ENCODE data around the gene STX5. TPM values are rescaled to one million over a fixed set of nuclear protein-coding genes. Genes with fewer than 3 reads are reported as not detected.
"Not testable (repeated sequence)": the region's sequence is repeated elsewhere in the genome, so short reads cannot be mapped to it uniquely, and the experiment has no call there.

The STX5 gene
- total RNA-seq, 2 donors from 2014 or later, result 103 to 119 TPM

DNA sequence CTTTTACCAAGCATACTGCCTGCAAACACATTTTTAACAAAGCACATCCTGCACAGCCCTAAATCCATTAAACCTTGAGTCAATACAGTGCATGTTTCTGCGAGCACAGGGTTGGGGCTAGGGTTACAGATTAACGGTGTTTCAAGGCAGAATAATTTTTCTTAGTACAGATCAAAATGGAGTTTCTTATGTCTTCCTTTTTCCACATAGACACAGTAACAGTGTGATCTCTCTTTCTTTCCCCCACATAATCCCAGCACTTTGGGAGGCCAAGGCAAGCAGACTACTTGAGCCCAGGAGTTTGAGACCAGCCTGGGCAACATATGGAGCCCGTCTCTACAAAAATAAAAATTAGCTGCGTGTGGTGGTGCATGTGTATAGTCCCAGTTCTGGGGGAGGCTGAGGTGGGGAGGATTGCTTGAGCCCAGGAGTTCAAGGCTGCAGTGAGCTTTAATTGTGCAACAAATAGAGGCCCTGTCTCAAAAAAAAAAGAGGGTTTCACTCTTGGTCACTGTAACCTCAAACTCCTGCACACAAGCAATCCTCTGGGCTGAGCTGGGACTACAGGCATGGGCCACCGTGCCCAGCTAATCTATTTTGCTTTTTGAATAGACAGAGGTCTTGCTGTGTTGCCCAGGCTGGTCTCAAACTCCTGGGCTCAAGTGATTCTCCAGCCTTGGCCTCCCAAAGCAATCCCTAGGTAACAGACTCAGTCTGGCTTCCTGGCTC is 29.1 kb upstream of the STX5 start:
- Mint-ChIP-seq H3K27me3 (no peaks in the 10 kb centered on the region), H3K4me3 (no peak overlapping the region), H3K27ac (peak overlapping the region; percentile 37), H3K36me3 (ENCODE audit: low read depth) (no peaks in the 10 kb centered on the region), H3K4me1 (peaks cover 17% of the 10 kb centered on the region)
- DNase-seq (no peak), ATAC-seq (no peak)
- H3K9me3 ChIP-seq (ENCODE audit: control insufficient read depth, low read length, poor library complexity, severe bottlenecking), result no peaks in the 10 kb centered on the region

GRCh38 chr11:62859281-62859703 is 27.4 kb upstream of the STX5 start:
- H3K27me3 Mint-ChIP-seq; ATAC-seq; H3K9me3 ChIP-seq (ENCODE audit: control insufficient read depth, low read length, poor library complexity, severe bottlenecking); H3K36me3 Mint-ChIP-seq (ENCODE audit: low read depth); DNase-seq; H3K4me3 Mint-ChIP-seq: not testable (repeated sequence)
- H3K27ac Mint-ChIP-seq, result peak overlapping the region; percentile 34
- H3K4me1 Mint-ChIP-seq, result peaks cover 33% of the 10 kb centered on the region

GRCh38 chr11:62858201-62858600 is 26.4 kb upstream of the STX5 start:
- ATAC-seq (no peak), DNase-seq (no peak)
- Mint-ChIP-seq H3K4me1 (peaks cover 43% of the 10 kb centered on the region), H3K27ac (peak overlapping the region; percentile 14), H3K36me3 (ENCODE audit: low read depth) (peaks cover 5% of the 10 kb centered on the region), H3K27me3 (no peaks in the 10 kb centered on the region), H3K4me3 (peak overlapping the region; percentile 25)
- no peaks in the 10 kb centered on the region for H3K9me3 ChIP-seq (ENCODE audit: control insufficient read depth, low read length, poor library complexity, severe bottlenecking)

- Mint-ChIP-seq H3K36me3 (ENCODE audit: low read depth) (peaks cover 5% of the 10 kb centered on the region), H3K27ac (peak overlapping the region; percentile 14), H3K4me3 (peak overlapping the region; percentile 53), H3K4me1 (peaks cover 47% of the 10 kb centered on the region), H3K27me3 (no peaks in the 10 kb centered on the region)
- no peaks in the 10 kb centered on the region for H3K9me3 ChIP-seq (ENCODE audit: control insufficient read depth, low read length, poor library complexity, severe bottlenecking)
- no peak for ATAC-seq
- no peak for DNase-seq
These were observed 25.7 kb upstream of the STX5 start for GRCh38 chr11:62857541-62857982.

DNA sequence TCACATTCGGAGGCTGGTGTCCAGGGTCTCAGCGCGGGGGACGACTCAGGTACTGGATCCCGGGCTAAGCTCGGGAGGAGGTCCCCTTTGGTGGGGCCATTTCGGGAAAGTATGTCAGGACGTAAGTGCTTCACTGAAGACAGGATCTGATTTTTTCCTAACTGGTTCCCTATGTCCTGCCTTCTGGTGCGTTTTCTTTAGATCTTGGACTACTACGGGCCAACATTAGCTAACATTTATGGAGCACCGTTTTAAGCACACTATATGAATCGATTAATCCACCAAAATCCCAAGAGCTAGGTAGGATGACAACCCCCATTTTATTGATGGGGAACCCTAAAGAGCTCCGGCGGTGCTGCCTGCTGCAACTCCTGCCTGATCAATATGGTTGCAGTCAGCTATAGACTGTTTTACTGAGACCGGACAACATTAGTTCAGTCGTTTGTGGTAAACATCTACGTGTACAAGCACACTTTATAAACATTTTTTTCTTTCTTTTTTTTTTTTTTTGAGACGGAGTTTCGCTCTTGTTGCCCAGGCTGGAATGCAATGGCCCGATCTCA is 24.6 kb upstream of the STX5 start:
- H3K4me1 Mint-ChIP-seq, result peaks cover 52% of the 10 kb centered on the region
- peaks cover 8% of the 10 kb centered on the region for H3K36me3 Mint-ChIP-seq (ENCODE audit: low read depth)

GRCh38 chr11:62855571-62856332 is 23.9 kb upstream of the STX5 start:
- no peaks in the 10 kb centered on the region for H3K9me3 ChIP-seq (ENCODE audit: control insufficient read depth, low read length, poor library complexity, severe bottlenecking)
- ATAC-seq, result peak; percentile 90
- peak overlapping the region; percentile 98 for H3K27ac Mint-ChIP-seq
- peaks cover 8% of the 10 kb centered on the region for H3K36me3 Mint-ChIP-seq (ENCODE audit: low read depth)
- DNase-seq, result peak; percentile 94 to 98 (median 97)
- H3K4me1 Mint-ChIP-seq, result peaks cover 57% of the 10 kb centered on the region
- H3K4me3 Mint-ChIP-seq, result peak overlapping the region; percentile 95
- no peaks in the 10 kb centered on the region for H3K27me3 Mint-ChIP-seq

More for the DNA sequence above, 24.6 kb upstream of the STX5 start:
- Mint-ChIP-seq H3K27ac (peak overlapping the region; percentile 98), H3K4me3 (peak overlapping the region; percentile 95), H3K27me3 (no peaks in the 10 kb centered on the region)
- ATAC-seq (peak; percentile 15), DNase-seq (no peak)
- no peaks in the 10 kb centered on the region for H3K9me3 ChIP-seq (ENCODE audit: control insufficient read depth, low read length, poor library complexity, severe bottlenecking)

DNA sequence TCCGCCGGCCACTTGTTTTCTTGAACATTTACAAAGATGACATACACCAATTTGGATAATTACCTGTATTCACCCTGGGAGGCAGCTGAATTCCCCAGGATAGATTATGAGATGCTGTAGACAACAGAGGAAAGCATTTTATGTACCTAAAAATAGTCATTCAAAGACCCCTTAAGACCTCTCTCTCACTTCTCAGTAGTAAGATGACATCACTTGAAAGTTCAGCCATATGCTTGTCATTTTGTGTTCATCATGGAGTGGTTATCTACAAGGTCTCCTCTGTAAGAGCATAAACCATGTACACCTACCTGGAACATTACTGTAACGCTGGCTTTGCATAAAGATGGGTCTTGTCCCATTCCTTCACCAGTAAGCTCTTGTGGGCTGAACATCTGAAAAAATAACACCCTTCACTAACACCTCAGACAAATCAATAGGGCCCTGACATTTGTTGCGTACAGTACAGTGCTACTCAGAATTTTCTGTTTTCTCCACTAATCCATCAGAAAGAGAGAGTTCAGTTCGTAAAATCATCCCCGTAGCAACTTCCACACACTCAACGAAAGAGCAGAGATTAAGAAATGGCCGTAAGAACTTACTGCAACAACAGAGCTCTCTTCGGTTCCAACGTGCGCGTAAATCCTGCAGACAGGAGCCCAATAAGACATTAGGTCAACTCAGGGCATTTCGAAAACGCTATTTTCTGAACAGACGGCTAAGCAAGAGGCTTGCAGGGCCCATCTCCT is 23.1 kb upstream of the STX5 start:
- H3K27me3 Mint-ChIP-seq, result no peaks in the 10 kb centered on the region
- H3K4me1 Mint-ChIP-seq, result peaks cover 57% of the 10 kb centered on the region
- peaks cover 8% of the 10 kb centered on the region for H3K36me3 Mint-ChIP-seq (ENCODE audit: low read depth)
- DNase-seq (no peak), ATAC-seq (no peak)
- peak overlapping the region; percentile 95 for H3K4me3 Mint-ChIP-seq
- H3K9me3 ChIP-seq (ENCODE audit: control insufficient read depth, low read length, poor library complexity, severe bottlenecking), result no peaks in the 10 kb centered on the region
- peak overlapping the region; percentile 98 for H3K27ac Mint-ChIP-seq

GRCh38 chr11:62854013-62854824 is 22.4 kb upstream of the STX5 start:
- peaks cover 8% of the 10 kb centered on the region for H3K36me3 Mint-ChIP-seq (ENCODE audit: low read depth)

DNA sequence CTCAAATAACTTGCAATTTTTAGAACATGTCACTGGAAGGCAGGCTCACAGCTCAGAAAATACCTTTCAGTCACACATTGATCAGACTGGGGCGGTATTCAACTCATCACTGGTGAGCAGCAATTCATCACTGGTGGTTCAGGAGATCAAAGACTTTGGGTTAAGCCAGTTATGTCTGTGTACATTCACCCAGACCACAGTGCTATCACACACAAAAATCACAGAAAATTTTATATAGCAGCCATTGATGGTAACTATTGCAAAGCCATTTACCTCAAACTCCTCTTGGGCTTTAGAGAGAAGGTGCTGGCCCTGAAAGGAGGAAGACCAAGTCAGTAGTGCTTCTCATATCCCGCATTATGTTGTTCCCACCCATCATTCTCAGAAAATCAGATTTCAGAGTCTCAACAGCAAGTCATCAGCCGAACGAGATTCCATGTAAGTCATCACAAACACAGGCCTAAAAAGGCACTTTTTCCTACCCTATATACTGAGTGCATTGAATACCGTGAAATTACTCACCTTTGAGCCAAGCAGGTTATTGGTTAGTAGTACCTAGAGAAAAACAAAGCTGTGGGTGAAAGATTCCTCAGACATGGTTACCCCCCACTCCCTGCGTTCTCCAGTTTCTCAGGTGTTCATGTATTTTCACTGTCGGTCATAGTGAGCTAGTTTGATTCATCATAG is 21.6 kb upstream of the STX5 start:
- no peaks in the 10 kb centered on the region for H3K9me3 ChIP-seq (ENCODE audit: control insufficient read depth, low read length, poor library complexity, severe bottlenecking)
- H3K27ac Mint-ChIP-seq, result peak overlapping the region; percentile 98
- peaks cover 59% of the 10 kb centered on the region for H3K4me1 Mint-ChIP-seq
- peak overlapping the region; percentile 95 for H3K4me3 Mint-ChIP-seq
- no peaks in the 10 kb centered on the region for H3K27me3 Mint-ChIP-seq
- H3K36me3 Mint-ChIP-seq (ENCODE audit: low read depth), result peaks cover 8% of the 10 kb centered on the region
- ATAC-seq, result peak; percentile 33
- no peak for DNase-seq

More at GRCh38 chr11:62854013-62854824, 22.4 kb upstream of the STX5 start:
- H3K27ac Mint-ChIP-seq, result peak overlapping the region; percentile 98
- DNase-seq (no peak), ATAC-seq (no peak)
- no peaks in the 10 kb centered on the region for H3K27me3 Mint-ChIP-seq
- no peaks in the 10 kb centered on the region for H3K9me3 ChIP-seq (ENCODE audit: control insufficient read depth, low read length, poor library complexity, severe bottlenecking)
- H3K4me3 Mint-ChIP-seq, result peak overlapping the region; percentile 95
- H3K4me1 Mint-ChIP-seq, result peaks cover 57% of the 10 kb centered on the region

DNA sequence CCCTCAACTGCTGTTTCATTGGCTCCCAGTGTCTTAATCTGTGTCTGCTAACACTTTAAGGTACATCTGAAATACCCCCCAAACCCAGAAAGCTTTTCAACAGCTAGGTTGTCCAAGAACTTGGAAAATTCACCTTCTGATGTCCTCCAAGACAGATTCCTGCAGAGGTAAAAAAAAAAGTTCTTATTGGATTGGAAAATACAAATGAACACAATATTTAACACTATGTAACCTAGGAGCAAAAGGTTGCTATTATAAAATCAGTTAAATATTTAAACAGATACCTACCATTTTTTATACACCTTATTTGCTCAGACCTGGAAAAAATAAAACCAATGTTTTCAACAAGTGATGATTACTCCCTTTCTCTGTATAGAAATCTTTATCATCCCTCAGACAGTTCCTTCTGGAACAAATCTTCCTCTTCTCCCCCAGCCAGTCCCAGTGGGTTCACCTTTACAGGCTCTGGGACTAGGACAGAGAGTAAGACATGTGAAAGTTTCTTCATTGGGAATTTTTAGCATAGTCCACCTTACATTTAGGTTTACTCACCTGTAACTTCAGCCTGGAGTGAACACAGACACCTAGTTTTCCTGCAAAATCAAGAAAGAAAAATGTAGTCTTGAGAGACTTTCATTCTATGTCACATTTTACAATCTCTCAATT is 20.8 kb upstream of the STX5 start:
- peaks cover 53% of the 10 kb centered on the region for H3K4me1 Mint-ChIP-seq
- peak overlapping the region; percentile 95 for H3K4me3 Mint-ChIP-seq
- DNase-seq (no peak), ATAC-seq (no peak)
- H3K36me3 Mint-ChIP-seq (ENCODE audit: low read depth), result peaks cover 8% of the 10 kb centered on the region
- peak overlapping the region; percentile 98 for H3K27ac Mint-ChIP-seq
- no peaks in the 10 kb centered on the region for H3K27me3 Mint-ChIP-seq
- no peaks in the 10 kb centered on the region for H3K9me3 ChIP-seq (ENCODE audit: control insufficient read depth, low read length, poor library complexity, severe bottlenecking)

DNA sequence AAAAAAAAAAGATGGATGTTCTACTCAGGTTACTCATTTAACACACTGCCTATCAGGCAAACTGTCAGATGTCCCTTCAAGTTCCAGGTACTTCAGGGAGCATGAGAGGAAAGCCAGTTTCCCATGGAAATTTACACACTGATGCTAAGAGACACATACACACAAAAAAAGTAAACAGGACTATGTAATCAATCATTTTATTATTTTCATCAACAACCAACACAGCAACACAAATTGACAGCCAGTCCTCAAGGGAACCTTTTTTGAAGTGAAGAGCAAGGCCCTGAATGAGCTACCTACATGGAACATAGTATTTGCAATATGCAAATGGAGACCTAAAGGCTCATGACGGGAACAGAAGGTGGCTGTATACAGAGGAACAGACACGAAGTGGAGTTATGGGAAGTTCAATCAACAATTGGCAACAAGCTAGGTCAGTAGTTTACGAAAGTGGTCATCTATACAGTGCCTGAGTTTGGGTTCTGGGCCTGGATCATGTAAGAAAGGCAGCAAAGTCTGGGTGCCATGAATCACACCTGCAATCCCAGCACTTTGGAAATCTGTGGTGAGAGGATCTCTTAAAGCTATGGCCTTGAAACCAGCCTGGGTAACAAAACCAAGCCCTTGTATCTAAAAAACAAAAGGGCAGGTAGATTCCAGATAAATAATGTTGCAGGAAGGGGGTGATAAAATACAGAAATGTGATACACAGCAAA is 20.1 kb upstream of the STX5 start:
- Mint-ChIP-seq H3K27me3 (no peaks in the 10 kb centered on the region), H3K4me3 (peak overlapping the region; percentile 25), H3K36me3 (ENCODE audit: low read depth) (peaks cover 8% of the 10 kb centered on the region), H3K27ac (peak overlapping the region; percentile 98), H3K4me1 (peaks cover 52% of the 10 kb centered on the region)
- ATAC-seq (no peak), DNase-seq (no peak)
- H3K9me3 ChIP-seq (ENCODE audit: control insufficient read depth, low read length, poor library complexity, severe bottlenecking), result no peaks in the 10 kb centered on the region

All from T-helper 17 cell (primary cell).